Measurements from ENCODE around the gene CIAO2A.

DNA sequence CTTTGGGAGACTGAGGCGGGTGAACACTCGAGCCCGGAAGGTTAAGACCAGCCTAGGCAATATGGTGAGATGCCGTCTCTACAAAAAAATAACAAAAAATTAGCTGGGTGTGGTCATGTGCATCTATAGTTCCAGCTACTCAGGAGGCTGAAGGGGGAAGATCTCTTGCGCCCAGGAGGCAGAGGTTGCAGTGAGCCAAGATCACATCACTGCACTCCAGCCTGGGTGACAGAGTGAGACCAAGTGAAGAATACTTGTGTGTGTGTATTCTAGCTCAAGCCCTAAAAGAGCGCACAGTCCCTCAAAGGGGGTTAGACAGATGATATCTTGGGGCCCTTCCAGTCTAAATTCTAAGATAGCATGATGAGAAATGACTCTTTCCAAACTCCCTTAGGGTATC is 71.1 kb downstream of the CIAO2A start:
- TF ChIP-seq, protein P1, sequence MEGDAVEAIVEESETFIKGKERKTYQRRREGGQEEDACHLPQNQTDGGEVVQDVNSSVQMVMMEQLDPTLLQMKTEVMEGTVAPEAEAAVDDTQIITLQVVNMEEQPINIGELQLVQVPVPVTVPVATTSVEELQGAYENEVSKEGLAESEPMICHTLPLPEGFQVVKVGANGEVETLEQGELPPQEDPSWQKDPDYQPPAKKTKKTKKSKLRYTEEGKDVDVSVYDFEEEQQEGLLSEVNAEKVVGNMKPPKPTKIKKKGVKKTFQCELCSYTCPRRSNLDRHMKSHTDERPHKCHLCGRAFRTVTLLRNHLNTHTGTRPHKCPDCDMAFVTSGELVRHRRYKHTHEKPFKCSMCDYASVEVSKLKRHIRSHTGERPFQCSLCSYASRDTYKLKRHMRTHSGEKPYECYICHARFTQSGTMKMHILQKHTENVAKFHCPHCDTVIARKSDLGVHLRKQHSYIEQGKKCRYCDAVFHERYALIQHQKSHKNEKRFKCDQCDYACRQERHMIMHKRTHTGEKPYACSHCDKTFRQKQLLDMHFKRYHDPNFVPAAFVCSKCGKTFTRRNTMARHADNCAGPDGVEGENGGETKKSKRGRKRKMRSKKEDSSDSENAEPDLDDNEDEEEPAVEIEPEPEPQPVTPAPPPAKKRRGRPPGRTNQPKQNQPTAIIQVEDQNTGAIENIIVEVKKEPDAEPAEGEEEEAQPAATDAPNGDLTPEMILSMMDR (conservative IDR thresholded peaks at IDR 0.05; ENCODE audit: low read length): no peak
- no peak for TF ChIP-seq EZH2phosphoT487 (IDR thresholded peaks at IDR 0.05; ENCODE audit: borderline replicate concordance)
